Testis (tissue), 3 donors: ENCODE results near the gene SAPCD2. TPM values are rescaled to one million over a fixed set of nuclear protein-coding genes. Genes with fewer than 3 reads are reported as not detected.

Source experiments
- DNase-seq: peaks from one replicate; pipeline ENCODE4 v3.0.0-alpha.2; 2019
- H3K27ac ChIP-seq, 2 donors: fragments of 200-600 bp; sonication (generic); one replicate each; pipeline ENCODE4 v1.5.1; 2019
- H3K27me3 ChIP-seq: fragments of 200-600 bp; sonication (generic); one replicate; pipeline ENCODE4 v1.5.1; 2019
- H3K36me3 ChIP-seq: fragments of 200-600 bp; sonication (generic); one replicate; pipeline ENCODE4 v1.5.1; 2017; ENCODE audit warnings: low read depth; ENCODE audit errors: missing control alignments
- H3K4me1 ChIP-seq: fragments of 200-600 bp; sonication (generic); one replicate; pipeline ENCODE4 v1.5.1; 2019
- H3K4me3 ChIP-seq, 2 donors: fragments of 200-600 bp; sonication (generic); one replicate each; pipeline ENCODE4 v1.5.1; 2017 to 2019
- H3K9me3 ChIP-seq: fragments of 200-600 bp; sonication (generic); one replicate; pipeline ENCODE4 v1.5.1; 2017
- CTCF ChIP-seq, 3 experiments: fragments of 450-650 bp in 2 of 3; fragments of 200-600 bp in 1 of 3; sonication (generic) in 1 of 3; IDR thresholded peaks; one replicate each; pipeline ENCODE4 v1.5.1; 2016 to 2019; ENCODE audit warnings: antibody characterized with exemption in 3 of 3, mild to moderate bottlenecking in 2 of 3, moderate library complexity in 1 of 3
- POLR2A ChIP-seq: fragments of 450-650 bp; IDR thresholded peaks from one replicate; pipeline ENCODE4 v1.6.1; 2017; ENCODE audit warnings: antibody characterized with exemption, mild to moderate bottlenecking, moderate library complexity
- WGBS, 2 donors: methylation state at CpG; one replicate each; pipeline ENCODE4 v1.1.5; 2018; 5-methylcytosine and 5-hydroxymethylcytosine counted together
- intact Hi-C: fragments of 100-400 bp; cut with DNase I; formaldehyde crosslinking; loops from one replicate; pipeline ENCODE4 v1.15.1; 2023; ENCODE audit warnings: low total_unique reads
- polyA plus RNA-seq: library from polyadenylated mRNA; stranded (reverse); fragments of 350-450 nt; fragmentation: Illumina TruSeq; extraction: RNeasy Lipid Tissue Mini Kit (QIAGEN cat#74804); gene quantifications from one replicate; pipeline ENCODE4 v1.2.3, GENCODE V29; 2014; ENCODE audit warnings: low read depth, low replicate concordance; ENCODE audit not compliant: insufficient read depth
- total RNA-seq, 2 donors: library from RNA; depleted of rRNA; stranded (reverse); fragments of >200 nt; gene quantifications; one replicate each; pipeline ENCODE4 v1.2.3, GENCODE V29; 2016

Gene SAPCD2
- total and polyA plus RNA-seq, 3 donors from 2014 or later: 0.78 to 1.7 (median 1.4) TPM

GRCh38 chr9:137037483-137037882, 32.9 kb downstream of the SAPCD2 start:
- WGBS, 2 donors: 84 to 92% methylated on average over 10 of the region's 10 CpGs
- H3K9me3 ChIP-seq: no peaks in the 10 kb centered on the region
- H3K27ac ChIP-seq: no peak overlapping the region
- H3K27me3 ChIP-seq: no peaks in the 10 kb centered on the region
- H3K4me1 ChIP-seq: peaks cover 11% of the 10 kb centered on the region
- no peak for DNase-seq
- no peak for TF ChIP-seq CTCF (IDR thresholded peaks at IDR 0.05)
- no peak for TF ChIP-seq POLR2A
- no peak overlapping the region for H3K4me3 ChIP-seq
- intact Hi-C loops: loop anchor here (10.0 kb wide), 1 partner anchor 203 kb away; no protein-coding TSS in a partner anchor
- no peaks in the 10 kb centered on the region for H3K36me3 ChIP-seq

GRCh38 chr9:137037035-137037434, 33.3 kb downstream of the SAPCD2 start:
- H3K27me3 ChIP-seq: no peaks in the 10 kb centered on the region
- no peak overlapping the region for H3K4me3 ChIP-seq
- DNase-seq: no peak
- no peaks in the 10 kb centered on the region for H3K36me3 ChIP-seq
- intact Hi-C loops: loop anchor here (10.0 kb wide), 1 partner anchor 202 kb away; no protein-coding TSS in a partner anchor
- WGBS, 2 donors: 65 to 80% methylated on average over 4 to 11 of the region's 13 CpGs
- peaks cover 11% of the 10 kb centered on the region for H3K4me1 ChIP-seq
- TF ChIP-seq CTCF (IDR thresholded peaks at IDR 0.05): no peak
- no peak for TF ChIP-seq POLR2A
- H3K9me3 ChIP-seq: no peaks in the 10 kb centered on the region
- no peak overlapping the region for H3K27ac ChIP-seq

- no peak overlapping the region for H3K27ac ChIP-seq
- intact Hi-C loops: loop anchor here (10.0 kb wide), 1 partner anchor 201 kb away; no protein-coding TSS in a partner anchor
- H3K4me1 ChIP-seq: peaks cover 14% of the 10 kb centered on the region
- WGBS, 2 donors: 77% methylated on average over 8 of the region's 8 CpGs; no CpG with 5 or more reads in 1 of the 2 donors
- TF ChIP-seq CTCF (IDR thresholded peaks at IDR 0.05) (no peak), POLR2A (no peak)
- no peaks in the 10 kb centered on the region for H3K9me3 ChIP-seq
- no peak for DNase-seq
- H3K4me3 ChIP-seq: no peak overlapping the region
- no peaks in the 10 kb centered on the region for H3K36me3 ChIP-seq
- no peaks in the 10 kb centered on the region for H3K27me3 ChIP-seq
Measured at GRCh38 chr9:137035937-137036336, 34.4 kb downstream of the SAPCD2 start.

GRCh38 chr9:137035507-137035834, 34.9 kb downstream of the SAPCD2 start:
- intact Hi-C loops: loop anchor here (10.0 kb wide), 1 partner anchor 201 kb away; no protein-coding TSS in a partner anchor

More at GRCh38 chr9:137035507-137035834, 34.9 kb downstream of the SAPCD2 start:
- Histone ChIP-seq H3K4me3 (no peak overlapping the region), H3K36me3 (no peaks in the 10 kb centered on the region), H3K4me1 (peaks cover 14% of the 10 kb centered on the region), H3K27ac (no peak overlapping the region), H3K9me3 (no peaks in the 10 kb centered on the region), H3K27me3 (no peaks in the 10 kb centered on the region)
- WGBS, 2 donors: 33 to 47% methylated on average over 1 to 9 of the region's 9 CpGs
- no peak for DNase-seq
- TF ChIP-seq POLR2A: no peak
- no peak for TF ChIP-seq CTCF (IDR thresholded peaks at IDR 0.05)
